ENCODE data around the gene SPTLC3. TPM values are rescaled to one million over a fixed set of nuclear protein-coding genes. Genes with fewer than 3 reads are reported as not detected.

SPTLC3 gene
- total and polyA plus RNA-seq, 2 donors = 3.4 to 3.8 TPM

DNA sequence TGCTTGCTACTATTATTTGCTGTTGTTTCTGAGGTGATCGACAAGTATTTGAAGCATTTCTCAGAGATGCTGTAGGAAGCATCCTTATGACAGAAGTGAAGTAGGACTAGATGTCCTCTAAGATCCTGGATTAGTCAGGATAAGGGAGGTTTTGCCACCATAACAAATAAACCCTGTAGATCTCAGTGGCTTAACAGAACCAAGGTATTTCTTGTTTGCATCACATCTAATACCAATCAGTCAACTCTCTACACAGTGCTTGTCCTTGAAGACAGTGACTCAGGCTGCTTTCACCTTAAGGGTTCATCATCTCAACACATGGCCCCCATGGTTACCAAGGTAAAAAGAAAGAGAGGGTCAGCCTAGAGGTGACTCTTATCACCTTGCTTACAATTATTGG, 119.4 kb downstream of the SPTLC3 start:
- WGBS = 97% methylated on average over 1 of the region's 1 CpG
- DNase-seq (ENCODE audit: low read depth in 6 of 9, low spot score in 9 of 9) = no peak
- H3K4me1 ChIP-seq (ENCODE audit: control insufficient read depth in 2 of 2, insufficient read depth in 2 of 2, low read length in 2 of 2) = no peaks in the 10 kb centered on the region
- H3K4me3 ChIP-seq (ENCODE audit: low read length in 2 of 2) = no peak overlapping the region
- H3K36me3 ChIP-seq (ENCODE audit: control insufficient read depth in 2 of 2, insufficient read depth in 2 of 2, low read length in 1 of 2) = no peaks in the 10 kb centered on the region
- H3K9me3 ChIP-seq (ENCODE audit: control insufficient read depth in 2 of 2, insufficient read depth in 1 of 2, low read length in 1 of 2) = no peaks in the 10 kb centered on the region
- H3K27ac ChIP-seq (ENCODE audit: low read depth in 1 of 2, low read length in 1 of 2) = no peak overlapping the region
- no peaks in the 10 kb centered on the region for H3K27me3 ChIP-seq (ENCODE audit: control insufficient read depth in 2 of 2, insufficient read depth in 1 of 2, low read length in 1 of 2)

DNA sequence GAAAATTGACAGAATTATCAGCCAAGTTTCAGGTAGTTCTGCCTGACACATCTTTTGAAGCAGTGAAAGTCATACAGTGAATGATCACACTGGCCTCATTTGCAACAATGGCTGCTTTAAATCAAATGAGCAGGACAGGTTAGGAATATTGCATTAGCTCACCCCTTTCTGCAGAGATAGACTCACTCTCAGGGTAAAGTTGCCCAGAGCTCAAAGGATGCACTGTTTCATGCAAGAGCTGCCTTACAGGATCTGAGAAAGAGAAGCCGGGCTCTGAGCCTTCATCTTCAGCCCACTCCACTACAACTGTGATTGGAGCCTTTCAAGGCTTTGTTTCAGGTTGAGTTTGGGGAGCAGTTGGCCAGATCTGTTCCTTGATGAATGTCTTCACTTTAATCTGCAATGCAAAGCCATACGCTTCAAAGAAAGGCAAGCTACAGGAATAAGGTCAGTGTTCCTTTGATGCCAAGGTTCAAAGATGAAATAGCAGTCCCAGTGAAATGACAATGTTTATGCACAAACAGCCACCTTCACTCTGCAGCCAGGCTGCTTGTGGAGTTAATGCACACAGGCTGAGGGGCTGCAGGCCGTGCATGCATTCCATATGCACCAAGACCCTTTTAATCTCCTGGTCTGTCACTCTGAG, 121.4 kb downstream of the SPTLC3 start:
- 84% methylated on average over 3 of the region's 3 CpGs for WGBS
- no peak overlapping the region for H3K4me3 ChIP-seq (ENCODE audit: low read length in 2 of 2)
- H3K27me3 ChIP-seq (ENCODE audit: control insufficient read depth in 2 of 2, insufficient read depth in 1 of 2, low read length in 1 of 2) = no peaks in the 10 kb centered on the region
- no peaks in the 10 kb centered on the region for H3K9me3 ChIP-seq (ENCODE audit: control insufficient read depth in 2 of 2, insufficient read depth in 1 of 2, low read length in 1 of 2)
- H3K27ac ChIP-seq (ENCODE audit: low read depth in 1 of 2, low read length in 1 of 2) = no peak overlapping the region
- H3K4me1 ChIP-seq (ENCODE audit: control insufficient read depth in 2 of 2, insufficient read depth in 2 of 2, low read length in 2 of 2) = no peaks in the 10 kb centered on the region
- H3K36me3 ChIP-seq (ENCODE audit: control insufficient read depth in 2 of 2, insufficient read depth in 2 of 2, low read length in 1 of 2) = no peaks in the 10 kb centered on the region
- peak in 1 of 9 donors; percentile 13 for DNase-seq (ENCODE audit: low read depth in 6 of 9, low spot score in 9 of 9)

DNA sequence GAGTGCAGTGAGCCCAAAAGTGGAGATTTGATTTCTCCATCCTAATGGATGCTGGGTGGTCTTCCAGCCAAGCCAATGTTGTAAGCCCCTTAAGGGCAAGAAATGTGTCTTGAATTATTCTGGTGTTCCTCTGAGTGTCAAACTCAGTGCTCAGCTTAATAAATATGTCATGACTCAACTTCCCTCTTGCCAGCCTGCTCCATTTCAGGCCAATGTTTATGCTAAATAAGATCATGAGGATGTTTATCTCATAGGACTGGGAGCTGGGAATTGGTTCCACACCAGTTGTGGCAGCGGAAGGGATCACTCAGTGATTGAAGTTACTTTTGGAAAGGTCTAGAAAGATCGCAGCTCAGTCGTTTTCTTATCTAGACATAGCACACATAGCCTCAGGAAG, 121.9 kb downstream of the SPTLC3 start:
- Histone ChIP-seq H3K27me3 (ENCODE audit: control insufficient read depth in 2 of 2, insufficient read depth in 1 of 2, low read length in 1 of 2) (no peaks in the 10 kb centered on the region), H3K27ac (ENCODE audit: low read depth in 1 of 2, low read length in 1 of 2) (no peak overlapping the region), H3K4me3 (ENCODE audit: low read length in 2 of 2) (no peak overlapping the region), H3K4me1 (ENCODE audit: control insufficient read depth in 2 of 2, insufficient read depth in 2 of 2, low read length in 2 of 2) (no peaks in the 10 kb centered on the region), H3K36me3 (ENCODE audit: control insufficient read depth in 2 of 2, insufficient read depth in 2 of 2, low read length in 1 of 2) (no peaks in the 10 kb centered on the region), H3K9me3 (ENCODE audit: control insufficient read depth in 2 of 2, insufficient read depth in 1 of 2, low read length in 1 of 2) (no peaks in the 10 kb centered on the region)
- DNase-seq (ENCODE audit: low read depth in 6 of 9, low spot score in 9 of 9) = no peak
- 97% methylated on average over 3 of the region's 3 CpGs for WGBS

DNA sequence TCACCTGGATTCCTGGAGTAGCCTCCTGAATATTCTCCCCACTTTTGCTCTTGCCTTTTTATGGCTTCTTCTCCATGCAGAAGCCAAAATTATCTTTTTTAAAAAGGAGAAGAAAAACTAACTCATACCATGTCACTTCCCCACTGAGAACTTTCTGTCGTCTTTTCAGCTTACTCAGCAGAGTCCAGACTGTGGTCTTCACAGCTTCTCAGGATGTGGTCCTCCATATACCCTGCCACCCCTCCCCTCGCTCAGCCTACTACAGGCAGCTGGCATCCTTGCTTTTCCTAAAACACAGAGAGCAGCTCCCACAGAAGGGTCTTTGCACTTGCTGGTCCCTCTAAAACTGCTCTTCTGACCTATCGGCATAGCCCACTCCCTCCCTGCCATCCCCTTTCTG, 122.9 kb downstream of the SPTLC3 start:
- no peaks in the 10 kb centered on the region for H3K9me3 ChIP-seq (ENCODE audit: control insufficient read depth in 2 of 2, insufficient read depth in 1 of 2, low read length in 1 of 2)
- no peak overlapping the region for H3K27ac ChIP-seq (ENCODE audit: low read depth in 1 of 2, low read length in 1 of 2)
- H3K27me3 ChIP-seq (ENCODE audit: control insufficient read depth in 2 of 2, insufficient read depth in 1 of 2, low read length in 1 of 2) = no peaks in the 10 kb centered on the region
- H3K4me3 ChIP-seq (ENCODE audit: low read length in 2 of 2) = no peak overlapping the region
- no peaks in the 10 kb centered on the region for H3K36me3 ChIP-seq (ENCODE audit: control insufficient read depth in 2 of 2, insufficient read depth in 2 of 2, low read length in 1 of 2)
- no peak for DNase-seq (ENCODE audit: low read depth in 6 of 9, low spot score in 9 of 9)
- WGBS = 67% methylated on average over 3 of the region's 3 CpGs
- H3K4me1 ChIP-seq (ENCODE audit: control insufficient read depth in 2 of 2, insufficient read depth in 2 of 2, low read length in 2 of 2) = no peaks in the 10 kb centered on the region

DNA sequence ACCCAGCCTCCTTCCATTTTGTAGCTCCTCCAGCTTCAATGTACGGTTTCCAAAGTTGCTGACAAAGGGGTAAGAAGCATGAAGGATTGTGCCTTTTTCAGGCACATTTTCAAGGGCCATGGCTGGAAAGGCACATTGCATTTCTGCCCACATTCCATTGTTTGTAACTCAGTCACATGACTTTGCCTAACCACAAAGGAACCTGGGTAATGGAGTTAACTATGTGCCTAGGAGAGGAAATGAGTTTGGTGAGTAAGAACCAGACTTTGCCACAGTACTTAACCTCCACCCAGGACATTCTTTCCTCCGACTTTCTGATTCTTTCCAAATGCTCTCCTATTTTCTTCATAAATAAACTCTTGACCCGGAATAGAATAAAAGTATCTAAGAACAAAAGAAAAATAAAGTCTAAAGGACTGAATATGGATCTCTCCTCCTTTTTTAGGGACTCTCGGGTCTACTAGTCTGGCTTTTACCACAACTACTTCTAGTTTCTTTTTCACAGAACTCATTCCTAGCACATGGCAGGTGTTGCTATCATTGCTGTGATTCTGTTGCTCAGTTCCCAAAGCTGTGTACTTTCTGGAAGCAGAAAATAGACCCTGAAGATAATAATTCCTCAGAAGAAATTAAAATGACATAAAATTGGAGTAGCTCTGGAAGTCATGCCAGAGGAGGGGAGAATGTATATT, 130.8 kb downstream of the SPTLC3 start:
- no peaks in the 10 kb centered on the region for H3K27me3 ChIP-seq (ENCODE audit: control insufficient read depth in 2 of 2, insufficient read depth in 1 of 2, low read length in 1 of 2)
- no peaks in the 10 kb centered on the region for H3K9me3 ChIP-seq (ENCODE audit: control insufficient read depth in 2 of 2, insufficient read depth in 1 of 2, low read length in 1 of 2)
- 93% methylated on average over 4 of the region's 4 CpGs for WGBS
- H3K36me3 ChIP-seq (ENCODE audit: control insufficient read depth in 2 of 2, insufficient read depth in 2 of 2, low read length in 1 of 2) = no peaks in the 10 kb centered on the region
- no peak overlapping the region for H3K4me3 ChIP-seq (ENCODE audit: low read length in 2 of 2)
- DNase-seq (ENCODE audit: low read depth in 6 of 9, low spot score in 9 of 9) = no peak
- H3K27ac ChIP-seq (ENCODE audit: low read depth in 1 of 2, low read length in 1 of 2) = no peak overlapping the region
- no peaks in the 10 kb centered on the region for H3K4me1 ChIP-seq (ENCODE audit: control insufficient read depth in 2 of 2, insufficient read depth in 2 of 2, low read length in 2 of 2)

DNA sequence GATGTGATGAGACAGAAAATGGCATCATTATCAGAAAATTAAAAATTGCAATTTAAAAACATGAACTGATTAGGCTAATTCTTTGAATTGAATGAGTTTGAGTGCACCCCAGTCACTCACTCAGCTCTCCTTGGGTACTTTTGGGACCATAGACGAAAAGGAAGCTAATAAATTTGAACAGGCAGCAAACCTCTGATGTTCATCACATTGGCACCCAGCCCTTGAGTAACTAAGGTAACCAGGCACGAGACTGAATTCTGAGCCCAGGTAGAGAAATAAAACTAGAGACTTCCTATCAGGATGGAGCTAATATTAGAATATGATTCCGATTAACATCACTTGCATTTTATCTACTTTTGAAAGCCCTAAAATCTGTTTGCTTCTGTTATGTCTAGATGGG, 131.4 kb downstream of the SPTLC3 start:
- WGBS = 95% methylated on average over 3 of the region's 3 CpGs
- Histone ChIP-seq H3K4me1 (ENCODE audit: control insufficient read depth in 2 of 2, insufficient read depth in 2 of 2, low read length in 2 of 2) (no peaks in the 10 kb centered on the region), H3K27ac (ENCODE audit: low read depth in 1 of 2, low read length in 1 of 2) (no peak overlapping the region), H3K9me3 (ENCODE audit: control insufficient read depth in 2 of 2, insufficient read depth in 1 of 2, low read length in 1 of 2) (no peaks in the 10 kb centered on the region), H3K4me3 (ENCODE audit: low read length in 2 of 2) (no peak overlapping the region), H3K27me3 (ENCODE audit: control insufficient read depth in 2 of 2, insufficient read depth in 1 of 2, low read length in 1 of 2) (no peaks in the 10 kb centered on the region), H3K36me3 (ENCODE audit: control insufficient read depth in 2 of 2, insufficient read depth in 2 of 2, low read length in 1 of 2) (no peaks in the 10 kb centered on the region)
- no peak for DNase-seq (ENCODE audit: low read depth in 6 of 9, low spot score in 9 of 9)

DNA sequence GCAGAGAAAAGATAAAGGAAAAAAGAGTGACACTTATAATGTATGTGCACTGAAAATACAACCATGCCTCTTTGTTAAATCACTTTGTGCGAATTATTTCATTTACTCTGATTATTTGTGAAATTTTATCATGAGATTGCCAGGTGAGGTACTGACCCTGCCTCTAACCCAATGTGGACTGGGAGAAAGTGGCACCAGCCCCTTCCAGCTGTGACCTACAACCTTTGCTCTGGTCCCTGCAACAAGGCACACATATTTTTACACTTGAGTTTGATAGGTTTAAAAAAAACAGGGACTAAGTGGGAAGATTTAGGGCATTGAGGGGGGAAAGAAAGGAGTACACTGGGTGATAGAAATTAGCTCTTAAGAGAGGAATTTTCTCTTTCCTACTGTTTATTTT, 132.0 kb downstream of the SPTLC3 start:
- 99% methylated on average over 1 of the region's 1 CpG for WGBS
- H3K4me3 ChIP-seq (ENCODE audit: low read length in 2 of 2) = no peak overlapping the region
- no peak overlapping the region for H3K27ac ChIP-seq (ENCODE audit: low read depth in 1 of 2, low read length in 1 of 2)
- H3K27me3 ChIP-seq (ENCODE audit: control insufficient read depth in 2 of 2, insufficient read depth in 1 of 2, low read length in 1 of 2) = no peaks in the 10 kb centered on the region
- no peaks in the 10 kb centered on the region for H3K4me1 ChIP-seq (ENCODE audit: control insufficient read depth in 2 of 2, insufficient read depth in 2 of 2, low read length in 2 of 2)
- no peak for DNase-seq (ENCODE audit: low read depth in 6 of 9, low spot score in 9 of 9)
- no peaks in the 10 kb centered on the region for H3K9me3 ChIP-seq (ENCODE audit: control insufficient read depth in 2 of 2, insufficient read depth in 1 of 2, low read length in 1 of 2)
- no peaks in the 10 kb centered on the region for H3K36me3 ChIP-seq (ENCODE audit: control insufficient read depth in 2 of 2, insufficient read depth in 2 of 2, low read length in 1 of 2)

DNA sequence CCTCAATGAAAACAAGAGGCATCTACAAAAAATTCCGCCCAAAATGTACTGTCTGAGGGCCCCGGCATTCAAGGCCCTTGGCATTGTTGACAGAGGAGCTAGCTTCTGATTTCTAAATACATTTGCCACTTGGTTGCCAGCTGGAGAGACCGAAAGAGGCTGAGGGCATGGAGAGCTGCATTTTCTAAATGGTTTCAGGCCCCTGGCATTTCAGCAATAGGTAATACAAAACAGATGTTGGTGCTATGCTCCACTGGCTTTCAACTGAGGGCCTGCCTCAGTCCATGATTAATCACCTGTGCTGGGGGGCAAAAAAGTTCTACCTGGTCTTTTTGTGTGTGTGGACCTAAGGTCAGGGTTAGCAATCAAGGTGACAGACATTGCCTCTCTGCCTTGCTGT, 132.8 kb downstream of the SPTLC3 start:
- no peaks in the 10 kb centered on the region for H3K27me3 ChIP-seq (ENCODE audit: control insufficient read depth in 2 of 2, insufficient read depth in 1 of 2, low read length in 1 of 2)
- H3K9me3 ChIP-seq (ENCODE audit: control insufficient read depth in 2 of 2, insufficient read depth in 1 of 2, low read length in 1 of 2) = no peaks in the 10 kb centered on the region
- H3K4me1 ChIP-seq (ENCODE audit: control insufficient read depth in 2 of 2, insufficient read depth in 2 of 2, low read length in 2 of 2) = no peaks in the 10 kb centered on the region
- DNase-seq (ENCODE audit: low read depth in 6 of 9, low spot score in 9 of 9) = no peak
- no peak overlapping the region for H3K4me3 ChIP-seq (ENCODE audit: low read length in 2 of 2)
- H3K36me3 ChIP-seq (ENCODE audit: control insufficient read depth in 2 of 2, insufficient read depth in 2 of 2, low read length in 1 of 2) = no peaks in the 10 kb centered on the region
- 94% methylated on average over 3 of the region's 3 CpGs for WGBS
- H3K27ac ChIP-seq (ENCODE audit: low read depth in 1 of 2, low read length in 1 of 2) = no peak overlapping the region

DNA sequence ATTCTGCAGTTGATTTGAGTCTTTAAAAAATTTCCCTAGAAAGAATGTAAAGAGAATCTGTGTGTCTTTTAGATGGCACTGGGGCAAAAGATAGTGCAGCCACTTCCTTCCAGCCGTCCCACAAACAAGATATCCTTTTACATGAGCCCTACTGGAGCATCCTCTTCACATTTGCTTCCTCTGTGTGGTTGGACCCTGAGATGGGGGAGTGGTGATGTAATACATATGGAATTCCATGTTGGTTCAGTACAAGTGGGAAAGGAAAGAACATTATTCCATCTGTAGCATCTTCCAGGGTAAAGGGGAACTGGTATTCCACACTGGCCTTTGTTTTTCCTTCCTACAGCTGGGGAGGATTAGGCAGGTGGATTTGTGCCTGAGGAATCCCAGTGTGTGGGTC, 133.4 kb downstream of the SPTLC3 start:
- no peaks in the 10 kb centered on the region for H3K4me1 ChIP-seq (ENCODE audit: control insufficient read depth in 2 of 2, insufficient read depth in 2 of 2, low read length in 2 of 2)
- no peaks in the 10 kb centered on the region for H3K36me3 ChIP-seq (ENCODE audit: control insufficient read depth in 2 of 2, insufficient read depth in 2 of 2, low read length in 1 of 2)
- 57% methylated on average over 1 of the region's 1 CpG for WGBS
- H3K4me3 ChIP-seq (ENCODE audit: low read length in 2 of 2) = no peak overlapping the region
- no peaks in the 10 kb centered on the region for H3K9me3 ChIP-seq (ENCODE audit: control insufficient read depth in 2 of 2, insufficient read depth in 1 of 2, low read length in 1 of 2)
- H3K27me3 ChIP-seq (ENCODE audit: control insufficient read depth in 2 of 2, insufficient read depth in 1 of 2, low read length in 1 of 2) = no peaks in the 10 kb centered on the region
- DNase-seq (ENCODE audit: low read depth in 6 of 9, low spot score in 9 of 9) = no peak
- no peak overlapping the region for H3K27ac ChIP-seq (ENCODE audit: low read depth in 1 of 2, low read length in 1 of 2)
